GM21390 (cell line): ENCODE results near the gene TTN.

Source experiments
- ATAC-seq: cut with Tn5 transposase; IDR thresholded peaks from one replicate; pipeline ENCODE4 v1.9.1; 2021; ENCODE audit not compliant: unreplicated experiment

Gene TTN

DNA sequence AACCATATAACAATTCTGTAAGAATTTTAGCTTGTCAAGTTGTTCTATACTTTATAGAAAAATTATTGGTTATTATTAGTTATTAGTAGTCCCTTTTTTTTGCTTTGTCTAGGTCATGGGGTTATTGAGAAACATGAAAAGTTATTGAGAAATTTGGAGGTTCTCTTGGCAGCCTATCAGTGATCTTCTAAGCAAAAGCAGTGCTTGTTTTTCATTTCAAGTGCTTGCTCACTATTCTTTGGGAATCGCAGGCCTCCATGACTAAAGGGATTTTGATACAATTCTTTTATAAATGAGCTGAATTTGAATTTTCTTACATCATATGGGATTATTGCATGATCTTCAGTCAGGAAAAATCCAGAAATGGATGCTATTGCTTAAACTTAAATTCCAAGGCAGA lies 301.1 kb downstream of the TTN start:
- ATAC-seq, result no peak

GRCh38 chr2:178502751-178503150 lies 304.5 kb downstream of the TTN start:
- no peak for ATAC-seq

GRCh38 chr2:178499640-178500039 lies 307.6 kb downstream of the TTN start:
- no peak for ATAC-seq

DNA sequence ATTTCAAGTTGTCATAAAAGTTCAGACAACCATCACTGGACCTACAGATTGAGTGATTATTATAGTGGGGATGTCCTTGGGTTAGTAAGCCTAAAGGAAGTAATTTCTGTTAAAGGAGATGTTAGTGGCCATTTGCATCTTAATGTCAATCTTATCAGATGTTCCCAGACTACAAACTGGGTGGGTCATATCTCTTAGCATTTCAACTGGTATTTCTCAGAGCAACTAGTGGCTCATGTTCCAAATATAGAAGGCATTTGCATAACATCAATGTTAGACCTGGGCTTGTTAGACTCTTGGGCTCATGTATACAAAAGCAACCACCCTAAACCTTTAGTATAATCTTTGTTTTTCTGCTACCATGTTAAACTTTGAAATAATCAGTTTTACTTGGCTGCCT lies 309.1 kb downstream of the TTN start:
- ATAC-seq, result no peak

DNA sequence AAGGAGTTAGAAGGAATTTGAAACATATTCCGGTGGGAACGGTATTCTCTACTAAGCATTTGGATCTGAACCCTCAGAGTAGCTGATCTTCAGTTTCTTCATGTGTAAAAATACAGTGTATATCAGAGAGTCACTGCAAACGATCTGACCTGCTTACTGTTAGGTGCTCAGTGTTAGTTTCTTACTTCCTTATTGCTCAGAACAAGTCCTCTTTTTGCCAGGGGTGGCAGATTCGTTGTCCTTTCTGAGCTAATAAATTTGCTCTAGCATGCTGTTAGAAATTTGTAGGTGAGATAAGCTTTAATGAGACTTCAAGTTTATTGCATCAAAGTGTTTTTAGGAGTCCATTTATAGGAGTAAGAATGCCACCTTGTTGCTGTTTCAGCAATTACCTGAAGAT lies 311.2 kb downstream of the TTN start:
- no peak for ATAC-seq

DNA sequence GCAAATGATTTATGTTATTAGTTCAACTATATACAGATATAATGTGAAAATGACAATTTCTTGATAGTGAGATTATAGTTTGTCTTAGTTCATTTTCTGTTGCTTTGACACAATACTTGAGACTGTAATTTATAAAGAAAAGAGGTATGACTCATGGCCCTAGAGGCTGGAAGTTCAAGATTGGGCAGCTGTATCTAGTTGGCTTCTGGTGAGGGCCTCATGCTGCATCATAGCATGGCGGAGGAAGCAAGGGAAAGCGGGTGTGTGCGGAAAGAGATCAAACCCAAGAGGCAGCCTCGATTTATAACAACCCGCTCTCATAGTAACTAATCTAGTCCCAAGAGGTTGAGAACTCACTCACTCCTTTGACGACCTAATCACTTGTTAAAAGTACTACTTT lies 315.6 kb downstream of the TTN start:
- no peak for ATAC-seq

GRCh38 chr2:178485356-178485755 lies 321.9 kb downstream of the TTN start:
- ATAC-seq, result no peak

GRCh38 chr2:178484245-178485041 lies 322.8 kb downstream of the TTN start:
- no peak for ATAC-seq

- peak; percentile 33 for ATAC-seq
Measured at GRCh38 chr2:178482437-178482836, 324.8 kb downstream of the TTN start.

- peak; percentile 63 for ATAC-seq
Measured at GRCh38 chr2:178480227-178481181, 326.7 kb downstream of the TTN start, which contains the start of gene PLEKHA3. Gene PLEKHA3, plus strand, starts transcription at chr2:178480457. Its CDS starts 413 bp downstream, at chr2:178480870.

- no peak for ATAC-seq
Measured at GRCh38 chr2:178479758-178480226, 327.4 kb downstream of the TTN start.

- no peak for ATAC-seq
Measured at GRCh38 chr2:178479275-178479616, 328.0 kb downstream of the TTN start.

GRCh38 chr2:178478439-178479274 lies 328.6 kb downstream of the TTN start, which contains the start of gene FKBP7:
Gene FKBP7, minus strand, starts transcription at chr2:178478600. Its CDS starts 101 bp downstream, at chr2:178478499.
- ATAC-seq, result peak; percentile 53

- peak; percentile 0 for ATAC-seq
Measured at GRCh38 chr2:178478130-178478438, 329.1 kb downstream of the TTN start.

- no peak for ATAC-seq
Measured at GRCh38 chr2:178477443-178478129, 329.6 kb downstream of the TTN start.

DNA sequence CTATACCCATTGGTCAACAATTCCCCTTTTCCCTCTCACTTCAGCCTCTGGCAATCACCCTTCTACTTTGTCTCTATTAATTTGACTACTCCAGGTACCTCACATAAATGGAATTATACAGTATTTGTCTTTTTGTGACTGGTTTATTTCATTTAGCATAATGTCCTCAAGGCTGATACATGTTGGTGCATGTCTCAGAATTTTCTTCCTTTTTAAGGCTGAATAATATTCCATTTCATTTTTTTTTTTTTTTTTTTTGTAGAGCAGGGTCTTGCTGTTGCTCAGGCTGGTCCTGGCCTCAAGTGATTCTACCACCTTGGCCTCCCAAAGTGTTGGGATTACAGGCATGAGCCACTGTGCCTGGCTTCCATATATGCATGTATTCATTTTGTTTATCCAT lies 330.7 kb downstream of the TTN start:
- ATAC-seq, result no peak
